HepG2 (cell line): Measurements from ENCODE around the gene XPNPEP3. TPM values are rescaled to one million over a fixed set of nuclear protein-coding genes. Genes with fewer than 3 reads are reported as not detected.

Experiments used
- ASH2L ChIP-seq: fragments of 300-600, 200-600 bp; sonication (generic); IDR thresholded peaks from 2 replicates; pipeline ENCODE4 v1.7.0; 2017; ENCODE audit warnings: low read depth, mild to moderate bottlenecking, moderate library complexity, mixed read lengths, low read length; ENCODE audit not compliant: insufficient read length
- CBX5 ChIP-seq: sonication (generic); formaldehyde crosslinking; IDR thresholded peaks from 2 replicates; pipeline ENCODE4 v1.4.0; 2020; ENCODE audit warnings: missing genetic modification reagents, borderline replicate concordance
- GFI1 ChIP-seq: sonication (generic); formaldehyde crosslinking; IDR thresholded peaks from 2 replicates; pipeline ENCODE4 v1.5.0; 2020; ENCODE audit warnings: missing genetic modification reagents, mild to moderate bottlenecking, borderline replicate concordance
- RFX3 ChIP-seq: IDR thresholded peaks from 2 replicates; pipeline ENCODE4 v1.6.1; 2016; ENCODE audit warnings: missing biosample characterization, missing genetic modification reagents
- SIN3B ChIP-seq: fragments of 150-350 bp; IDR thresholded peaks from 2 replicates; pipeline ENCODE4 v1.6.1; 2014; ENCODE audit warnings: low read length
- ZBTB33 ChIP-seq: sonication (generic); formaldehyde crosslinking; IDR thresholded peaks from 2 replicates; pipeline ENCODE4 v1.4.0; 2020; ENCODE audit warnings: missing genetic modification reagents
- ZNF317 ChIP-seq: sonication (generic); formaldehyde crosslinking; IDR thresholded peaks from 2 replicates; pipeline ENCODE4 v1.5.0; 2020; ENCODE audit warnings: mild to moderate bottlenecking, missing genetic modification reagents
- ZNF441 ChIP-seq: sonication (generic); formaldehyde crosslinking; IDR thresholded peaks from 2 replicates; pipeline ENCODE4 v1.7.0; 2021; ENCODE audit warnings: missing genetic modification reagents, borderline replicate concordance
- ZNF446 ChIP-seq: sonication (generic); formaldehyde crosslinking; IDR thresholded peaks from 2 replicates; pipeline ENCODE4 v1.5.0; 2020; ENCODE audit warnings: mild to moderate bottlenecking, missing genetic modification reagents
- ZNF563 ChIP-seq: sonication (generic); formaldehyde crosslinking; IDR thresholded peaks from 2 replicates; pipeline ENCODE4 v1.8.0; 2022; ENCODE audit warnings: mild to moderate bottlenecking, moderate library complexity, missing genetic modification reagents
- ZNF615 ChIP-seq: sonication (generic); formaldehyde crosslinking; IDR thresholded peaks from 2 replicates; pipeline ENCODE4 v1.5.0; 2020; ENCODE audit warnings: mild to moderate bottlenecking, missing genetic modification reagents, borderline replicate concordance
- ZNF780A ChIP-seq: sonication (generic); formaldehyde crosslinking; IDR thresholded peaks from 2 replicates; pipeline ENCODE4 v1.8.0; 2022; ENCODE audit warnings: mild to moderate bottlenecking, missing genetic modification reagents, moderate library complexity
- ZSCAN20 ChIP-seq: sonication (generic); formaldehyde crosslinking; IDR thresholded peaks from 2 replicates; pipeline ENCODE4 v1.4.0; 2020; ENCODE audit warnings: missing genetic modification reagents, mild to moderate bottlenecking, borderline replicate concordance
- polyA plus RNA-seq, 8 experiments: library from polyadenylated mRNA; depleted of rRNA in 3 of 8; stranded (reverse) in 7 of 8; unstranded in 1 of 8; fragments of >200 nt; fragmentation: Illumina TruSeq in 4 of 8; extraction: Trizol in 4 of 8; gene quantifications; 2 replicates each; pipeline versions ENCODE4 v1.2.1 to v1.2.3, GENCODE V29; 2011 to 2016; ENCODE audit warnings: low read depth in 4 of 8, missing spikeins in 1 of 8, mixed read lengths in 1 of 8; ENCODE audit not compliant: insufficient read depth in 1 of 8
- total RNA-seq, 5 experiments: library from RNA; depleted of rRNA; stranded (reverse); fragments of >200 nt; fragmentation: Illumina TruSeq; extraction: Trizol; gene quantifications; 2 replicates each; pipeline ENCODE4 v1.2.3, GENCODE V29; 2016; ENCODE audit warnings: low read depth in 1 of 5
- TF ChIP-seq, protein P1 (sequence below): sonication (generic); formaldehyde crosslinking; IDR thresholded peaks from 2 replicates; pipeline ENCODE4 v1.5.0; 2020; ENCODE audit warnings: mild to moderate bottlenecking, missing genetic modification reagents

XPNPEP3 gene
- total and polyA plus RNA-seq, 2 of the 13 experiments (the other 11 are each of a cell fraction or from before 2014, with no cell fraction given) = 10.3 to 14.0 TPM

DNA sequence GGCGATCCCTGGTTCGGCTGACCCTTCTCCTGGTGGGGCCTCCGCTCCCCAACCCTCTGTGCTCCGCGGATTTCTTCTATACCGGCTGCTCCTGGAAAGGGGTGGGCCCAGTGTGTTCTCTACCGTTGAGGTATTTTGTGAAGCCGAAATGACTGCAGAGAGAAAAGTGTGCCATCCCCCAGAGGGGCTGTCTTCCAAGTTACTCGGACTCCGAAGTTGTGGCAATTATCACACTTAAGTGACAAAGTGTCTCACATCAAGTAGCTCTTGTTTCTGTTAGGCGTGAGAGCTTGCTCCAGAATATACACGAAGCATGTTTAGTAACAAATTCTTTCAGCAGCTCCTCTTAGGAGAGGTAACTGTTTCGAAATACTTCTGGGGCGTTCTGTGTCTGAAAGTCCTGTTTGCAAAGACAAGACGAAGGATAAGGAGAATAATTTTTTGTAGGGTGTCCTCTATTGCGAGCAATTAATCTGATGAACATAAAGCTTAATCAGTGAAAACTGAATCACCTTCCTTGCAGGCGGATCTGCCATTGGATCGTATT is 434 bp downstream of the XPNPEP3 start (continued):
- TF ChIP-seq ZBTB33 (CRISPR knock-in tag) (no peak), ZNF563 (CRISPR knock-in tag) (no peak), RFX3 (CRISPR knock-in tag) (peak; percentile 2; the same call in 1 of the 2 replicates), ZNF446 (CRISPR knock-in tag) (peak; percentile 23; the same call in 1 of the 2 replicates), ZNF317 (CRISPR knock-in tag) (0 out of 2 replicates have a peak, but pooled peaks have one; percentile 6), CBX5 (CRISPR knock-in tag) (no peak), ZNF441 (CRISPR knock-in tag) (peak; percentile 72; the same call in 1 of the 2 replicates), SIN3B (peak; percentile 1; the same call in 1 of the 2 replicates), GFI1 (0 out of 2 replicates have a peak, but pooled peaks have one; percentile 6), ZNF615 (CRISPR knock-in tag) (0 out of 2 replicates have a peak, but pooled peaks have one; percentile 52), ZSCAN20 (CRISPR knock-in tag) (no peak), ASH2L (peak; percentile 17), ZNF780A (CRISPR knock-in tag) (no peak)
- TF ChIP-seq, protein P1, sequence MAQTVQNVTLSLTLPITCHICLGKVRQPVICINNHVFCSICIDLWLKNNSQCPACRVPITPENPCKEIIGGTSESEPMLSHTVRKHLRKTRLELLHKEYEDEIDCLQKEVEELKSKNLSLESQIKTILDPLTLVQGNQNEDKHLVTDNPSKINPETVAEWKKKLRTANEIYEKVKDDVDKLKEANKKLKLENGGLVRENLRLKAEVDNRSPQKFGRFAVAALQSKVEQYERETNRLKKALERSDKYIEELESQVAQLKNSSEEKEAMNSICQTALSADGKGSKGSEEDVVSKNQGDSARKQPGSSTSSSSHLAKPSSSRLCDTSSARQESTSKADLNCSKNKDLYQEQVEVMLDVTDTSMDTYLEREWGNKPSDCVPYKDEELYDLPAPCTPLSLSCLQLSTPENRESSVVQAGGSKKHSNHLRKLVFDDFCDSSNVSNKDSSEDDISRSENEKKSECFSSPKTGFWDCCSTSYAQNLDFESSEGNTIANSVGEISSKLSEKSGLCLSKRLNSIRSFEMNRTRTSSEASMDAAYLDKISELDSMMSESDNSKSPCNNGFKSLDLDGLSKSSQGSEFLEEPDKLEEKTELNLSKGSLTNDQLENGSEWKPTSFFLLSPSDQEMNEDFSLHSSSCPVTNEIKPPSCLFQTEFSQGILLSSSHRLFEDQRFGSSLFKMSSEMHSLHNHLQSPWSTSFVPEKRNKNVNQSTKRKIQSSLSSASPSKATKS (CRISPR knock-in tag) = 0 out of 2 replicates have a peak, but pooled peaks have one; percentile 29
- TF ChIP-seq, all 625 proteins: peak for 13
